Measurements from ENCODE around the gene THADA. TPM values are rescaled to one million over a fixed set of nuclear protein-coding genes. Genes with fewer than 3 reads are reported as not detected.

THADA gene
- total RNA-seq (ENCODE audit: low replicate concordance), result 26.6 and 41.3 TPM in 2 replicates

GRCh38 chr2:43595603-43596412 is at the start of gene THADA:
TSS of gene THADA (minus strand) at chr2:43596038. CDS start at chr2:43592392, 3,646 bp downstream.

GRCh38 chr2:43637030-43637803 is 41.4 kb upstream of the THADA start, which contains the start of gene PLEKHH2:
TSS of gene PLEKHH2 (plus strand) at chr2:43637260. CDS start at chr2:43644674, 7,414 bp downstream.

GRCh38 chr2:43226558-43226954 is 369.3 kb downstream of the THADA start, which contains the start of gene ZFP36L2:
TSS of gene ZFP36L2 (minus strand) at chr2:43226606. CDS start at chr2:43226315, 291 bp downstream.

Other genes starting within 250 kb of the THADA start
- 0.60 and 2.1 TPM in 2 replicates for gene PLEKHH2, start 41.2 kb upstream of the THADA start, total RNA-seq (ENCODE audit: low replicate concordance)
- gene C1GALT1C1L, start 80.4 kb upstream of the THADA start, total RNA-seq (ENCODE audit: low replicate concordance), result 0.12 and 0.30 TPM in 2 replicates
- gene DYNC2LI1, start 178.0 kb upstream of the THADA start, total RNA-seq (ENCODE audit: low replicate concordance), result 6.0 and 15.6 TPM in 2 replicates
- not detected in 2 replicates for gene ABCG5, start 242.8 kb upstream of the THADA start, total RNA-seq (ENCODE audit: low replicate concordance)
- gene ABCG8, start 242.9 kb upstream of the THADA start, total RNA-seq (ENCODE audit: low replicate concordance), result not detected in 2 replicates